A673 (cell line): ENCODE data around the gene GPAM. TPM values are rescaled to one million over a fixed set of nuclear protein-coding genes. Genes with fewer than 3 reads are reported as not detected.

ENCODE experiments used
- BruUV-seq: library from RNA; stranded (reverse); fragments of 400-500 nt; replicated peaks from 2 replicates; lab custom pipeline; 2021; lab: Mats Ljungman, UMichigan
- CTCF ChIA-PET: fragments of 300-600 bp; sonication (Branson Sonifier 250); formaldehyde crosslinking; loops from one replicate; lab custom pipeline; 2022; ENCODE audit warnings: antibody characterized with exemption; lab: Charles Lee
- POLR2A ChIA-PET: fragments of 300-600 bp; sonication (Branson Sonifier 250); formaldehyde crosslinking; loops from one replicate; lab custom pipeline; 2022; ENCODE audit warnings: antibody characterized with exemption; ENCODE audit not compliant: low non-redundant PET; lab: Charles Lee
- DNase-seq: peaks from one replicate; pipeline ENCODE4 v3.0.0-alpha.2; 2015; ENCODE audit warnings: low spot score
- H3K27ac ChIP-seq: fragments of 200-600 bp; sonication (generic); 2 replicates; pipeline ENCODE4 v1.5.1; 2016; ENCODE audit warnings: mixed run types, low read depth, mild to moderate bottlenecking, mixed read lengths, antibody characterized with exemption, low read length; ENCODE audit not compliant: poor library complexity, severe bottlenecking
- H3K27me3 ChIP-seq: fragments of 200-600 bp; sonication (generic); replicated peaks from 2 replicates; pipeline ENCODE4 v1.6.1; 2017; ENCODE audit warnings: mixed run types, low read depth, mild to moderate bottlenecking, mixed read lengths, antibody characterized with exemption, low read length; ENCODE audit not compliant: insufficient read depth, poor library complexity
- H3K36me3 ChIP-seq: fragments of 200-600 bp; sonication (generic); 2 replicates; pipeline ENCODE4 v1.6.1; 2016; ENCODE audit warnings: mixed run types, mild to moderate bottlenecking, mixed read lengths, antibody characterized with exemption, low read length; ENCODE audit not compliant: insufficient read depth, poor library complexity, severe bottlenecking
- H3K4me1 ChIP-seq: fragments of 200-600 bp; sonication (generic); 2 replicates; pipeline ENCODE4 v1.6.1; 2017; ENCODE audit warnings: mixed run types, mild to moderate bottlenecking, mixed read lengths, antibody characterized with exemption, low read length; ENCODE audit not compliant: insufficient read depth, poor library complexity, severe bottlenecking
- H3K4me3 ChIP-seq: fragments of 200-600 bp; sonication (generic); 2 replicates; pipeline ENCODE4 v1.5.1; 2016; ENCODE audit warnings: low read depth, mixed run types, mild to moderate bottlenecking, mixed read lengths, low read length; ENCODE audit not compliant: poor library complexity, severe bottlenecking
- H3K9me3 ChIP-seq: fragments of 200-600 bp; sonication (generic); 2 replicates; pipeline ENCODE4 v1.6.1; 2016; ENCODE audit warnings: mixed run types, low read depth, mild to moderate bottlenecking, mixed read lengths, antibody characterized with exemption, low read length; ENCODE audit not compliant: poor library complexity, severe bottlenecking
- EZH2 ChIP-seq: fragments of 200-600 bp; sonication (generic); IDR thresholded peaks from 2 replicates; pipeline ENCODE4 v1.6.1; 2017; ENCODE audit warnings: borderline replicate concordance, low read depth, mild to moderate bottlenecking, mixed read lengths, antibody characterized with exemption, low read length; ENCODE audit not compliant: poor library complexity, severe bottlenecking
- intact Hi-C: fragments of 100-400 bp; cut with micrococcal nuclease; formaldehyde crosslinking; loops from one replicate; pipeline ENCODE4 v1.10.0; 2022; ENCODE audit not compliant: unreplicated experiment
- total RNA-seq: library from RNA; stranded (reverse); gene quantifications from 2 replicates; pipeline ENCODE4 v1.2.3, GENCODE V29; 2021
- TF ChIP-seq, protein P1 (sequence below): fragments of 300-800, 200-600 bp; sonication (generic); conservative IDR thresholded peaks from 2 replicates; pipeline ENCODE4 v1.5.1; 2017; ENCODE audit warnings: low read depth, mild to moderate bottlenecking, antibody characterized with exemption, low read length, moderate library complexity, mixed read lengths

GPAM gene
- total RNA-seq, 1 experiment from 2014 or later: 18.1 TPM

- CTCF ChIA-PET: interaction anchor here (1.0 kb wide), 1 partner anchor 11 kb away, joined by 3 read pairs; no protein-coding TSS in a partner anchor
Measured at GRCh38 chr10:112126172-112126571, 57.4 kb downstream of the GPAM start.

DNA sequence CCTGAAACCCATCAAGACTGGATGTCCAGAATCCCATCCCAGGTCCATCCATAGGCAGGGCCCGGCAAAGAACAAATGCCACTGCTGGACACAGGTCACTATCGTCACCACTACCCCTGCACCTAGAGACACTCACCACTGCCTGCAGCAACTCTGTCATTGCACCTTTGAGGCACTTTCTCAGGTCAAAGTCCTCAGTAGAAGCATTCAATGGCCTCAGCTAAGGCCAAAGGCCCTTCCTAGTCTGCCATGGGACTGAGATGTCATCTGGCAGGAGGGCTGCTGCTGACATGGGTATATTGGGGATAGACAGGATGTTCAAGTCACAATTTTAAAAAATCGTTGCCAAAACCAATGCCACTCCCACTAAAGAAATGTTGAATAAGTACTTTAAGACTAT is 58.7 kb downstream of the GPAM start:
- intact Hi-C loops: no loop called here
- Histone ChIP-seq H3K27me3 (peaks cover 6% of the 10 kb centered on the region), H3K4me1 (no peaks in the 10 kb centered on the region), H3K27ac (no peak overlapping the region), H3K9me3 (no peaks in the 10 kb centered on the region), H3K4me3 (no peak overlapping the region), H3K36me3 (no peaks in the 10 kb centered on the region)
- no peak for TF ChIP-seq EZH2
- TF ChIP-seq, protein P1, sequence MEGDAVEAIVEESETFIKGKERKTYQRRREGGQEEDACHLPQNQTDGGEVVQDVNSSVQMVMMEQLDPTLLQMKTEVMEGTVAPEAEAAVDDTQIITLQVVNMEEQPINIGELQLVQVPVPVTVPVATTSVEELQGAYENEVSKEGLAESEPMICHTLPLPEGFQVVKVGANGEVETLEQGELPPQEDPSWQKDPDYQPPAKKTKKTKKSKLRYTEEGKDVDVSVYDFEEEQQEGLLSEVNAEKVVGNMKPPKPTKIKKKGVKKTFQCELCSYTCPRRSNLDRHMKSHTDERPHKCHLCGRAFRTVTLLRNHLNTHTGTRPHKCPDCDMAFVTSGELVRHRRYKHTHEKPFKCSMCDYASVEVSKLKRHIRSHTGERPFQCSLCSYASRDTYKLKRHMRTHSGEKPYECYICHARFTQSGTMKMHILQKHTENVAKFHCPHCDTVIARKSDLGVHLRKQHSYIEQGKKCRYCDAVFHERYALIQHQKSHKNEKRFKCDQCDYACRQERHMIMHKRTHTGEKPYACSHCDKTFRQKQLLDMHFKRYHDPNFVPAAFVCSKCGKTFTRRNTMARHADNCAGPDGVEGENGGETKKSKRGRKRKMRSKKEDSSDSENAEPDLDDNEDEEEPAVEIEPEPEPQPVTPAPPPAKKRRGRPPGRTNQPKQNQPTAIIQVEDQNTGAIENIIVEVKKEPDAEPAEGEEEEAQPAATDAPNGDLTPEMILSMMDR: no peak
- CTCF ChIA-PET: no interaction called here
- no TSS peak for BruUV-seq
- DNase-seq: no peak
- POLR2A ChIA-PET: no interaction called here

More at GRCh38 chr10:112126172-112126571, 57.4 kb downstream of the GPAM start:
- no peaks in the 10 kb centered on the region for H3K36me3 ChIP-seq
- POLR2A ChIA-PET: no interaction called here
- peaks cover 6% of the 10 kb centered on the region for H3K27me3 ChIP-seq
- no peak overlapping the region for H3K4me3 ChIP-seq
- BruUV-seq: no TSS peak
- no peaks in the 10 kb centered on the region for H3K4me1 ChIP-seq
- no peak overlapping the region for H3K27ac ChIP-seq
- TF ChIP-seq, protein P1: no peak
- intact Hi-C loops: no loop called here
- no peak for DNase-seq
- no peaks in the 10 kb centered on the region for H3K9me3 ChIP-seq

- TF ChIP-seq EZH2: no peak
- TF ChIP-seq, protein P1: no peak
- intact Hi-C loops: no loop called here
- Histone ChIP-seq H3K36me3 (no peaks in the 10 kb centered on the region), H3K27ac (no peak overlapping the region), H3K9me3 (no peaks in the 10 kb centered on the region), H3K4me3 (no peak overlapping the region), H3K4me1 (no peaks in the 10 kb centered on the region), H3K27me3 (peaks cover 6% of the 10 kb centered on the region)
- no peak for DNase-seq
- ChIA-PET CTCF (no interaction called here), POLR2A (no interaction called here)
- no TSS peak for BruUV-seq
Measured at GRCh38 chr10:112122827-112123226, 60.7 kb downstream of the GPAM start.
